NCI-H748 (cell line): Measurements from ENCODE around the gene PPP1R37.
"Not testable (repeated sequence)": the region's sequence is repeated elsewhere in the genome, so short reads cannot be mapped to it uniquely, and the experiment has no call there.

Experiments used
- DNase-seq: peaks from one replicate; lab custom pipeline; 2025; ENCODE audit not compliant: unreplicated experiment; lab: John Stamatoyannopoulos, UW

Gene PPP1R37

GRCh38 chr19:45094707-45095106, 1.7 kb downstream of the PPP1R37 start:
- DNase-seq: no peak

GRCh38 chr19:45095496-45096413, 2.8 kb downstream of the PPP1R37 start:
- no peak for DNase-seq

- DNase-seq: no peak
Observed at GRCh38 chr19:45096700-45097099, 3.7 kb downstream of the PPP1R37 start.

- no peak for DNase-seq
Observed at GRCh38 chr19:45097450-45097775, 4.4 kb downstream of the PPP1R37 start.

- DNase-seq: no peak
Observed at GRCh38 chr19:45097776-45098520, 5.0 kb downstream of the PPP1R37 start.

GRCh38 chr19:45098521-45099466, 5.8 kb downstream of the PPP1R37 start:
- no peak for DNase-seq

- no peak for DNase-seq
Observed at GRCh38 chr19:45099467-45100191, 6.7 kb downstream of the PPP1R37 start.

GRCh38 chr19:45100201-45100600, 7.2 kb downstream of the PPP1R37 start:
- DNase-seq: no peak

- DNase-seq: no peak
Observed at GRCh38 chr19:45100846-45101252, 7.9 kb downstream of the PPP1R37 start.

GRCh38 chr19:45101806-45102205, 8.8 kb downstream of the PPP1R37 start:
- no peak for DNase-seq

- no peak for DNase-seq
Observed at GRCh38 chr19:45102481-45102880, 9.5 kb downstream of the PPP1R37 start.

- no peak for DNase-seq
Observed at GRCh38 chr19:45103156-45103507, 10.2 kb downstream of the PPP1R37 start.

GRCh38 chr19:45103508-45104319, 10.7 kb downstream of the PPP1R37 start:
- DNase-seq: peak; percentile 60

- no peak for DNase-seq
Observed at GRCh38 chr19:45104658-45105349, 11.8 kb downstream of the PPP1R37 start.

- DNase-seq: not testable (repeated sequence)
Observed at GRCh38 chr19:45106363-45106762, 13.4 kb downstream of the PPP1R37 start.

- DNase-seq: no peak
Observed at GRCh38 chr19:45107621-45108150, 14.7 kb downstream of the PPP1R37 start.

GRCh38 chr19:45110851-45111266, 17.9 kb downstream of the PPP1R37 start:
- DNase-seq: no peak

GRCh38 chr19:45112111-45112827, 19.3 kb downstream of the PPP1R37 start:
- DNase-seq: no peak
